Fibroblast of skin of back (primary cell): Measurements from ENCODE around the gene KNDC1.
"Not testable (repeated sequence)": the region's sequence is repeated elsewhere in the genome, so short reads cannot be mapped to it uniquely, and the experiment has no call there.

Experiments
- DNase-seq: peaks from one replicate; pipeline ENCODE4 v3.0.0-alpha.2; 2013

KNDC1 gene

DNA sequence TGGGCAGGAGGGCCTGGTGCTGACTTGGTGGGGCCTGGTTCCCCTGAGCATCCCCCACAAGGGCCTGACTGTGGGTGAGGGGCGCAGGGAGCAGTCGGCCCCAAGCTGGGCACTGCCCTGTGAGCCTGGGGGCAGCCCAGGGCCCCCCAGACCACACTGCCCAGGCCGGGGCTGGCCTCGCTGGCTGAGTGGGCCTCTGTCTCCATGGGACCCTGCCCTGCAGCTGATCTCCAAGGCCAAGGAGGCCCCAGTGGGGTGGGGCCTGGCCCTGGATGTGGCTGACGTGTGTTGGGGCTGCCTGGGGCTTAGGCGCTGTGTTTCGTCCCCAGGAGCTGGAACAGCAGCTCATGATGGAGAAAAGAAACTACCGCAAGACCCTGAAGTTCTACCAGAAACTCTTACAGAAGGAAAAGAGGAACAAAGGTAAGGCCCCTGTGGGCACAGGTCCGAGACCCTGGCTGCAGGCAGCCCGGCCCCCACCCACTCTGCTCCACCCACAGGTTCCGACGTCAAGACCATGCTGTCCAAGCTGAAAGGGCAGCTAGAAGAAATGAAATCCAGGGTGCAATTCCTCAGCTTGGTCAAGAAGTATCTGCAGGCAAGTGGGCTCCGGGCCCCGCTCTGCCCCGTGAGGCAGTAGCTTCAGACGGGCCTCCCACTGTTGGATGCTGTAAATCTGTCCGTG is 46.5 kb downstream of the KNDC1 start:
- no peak for DNase-seq

DNA sequence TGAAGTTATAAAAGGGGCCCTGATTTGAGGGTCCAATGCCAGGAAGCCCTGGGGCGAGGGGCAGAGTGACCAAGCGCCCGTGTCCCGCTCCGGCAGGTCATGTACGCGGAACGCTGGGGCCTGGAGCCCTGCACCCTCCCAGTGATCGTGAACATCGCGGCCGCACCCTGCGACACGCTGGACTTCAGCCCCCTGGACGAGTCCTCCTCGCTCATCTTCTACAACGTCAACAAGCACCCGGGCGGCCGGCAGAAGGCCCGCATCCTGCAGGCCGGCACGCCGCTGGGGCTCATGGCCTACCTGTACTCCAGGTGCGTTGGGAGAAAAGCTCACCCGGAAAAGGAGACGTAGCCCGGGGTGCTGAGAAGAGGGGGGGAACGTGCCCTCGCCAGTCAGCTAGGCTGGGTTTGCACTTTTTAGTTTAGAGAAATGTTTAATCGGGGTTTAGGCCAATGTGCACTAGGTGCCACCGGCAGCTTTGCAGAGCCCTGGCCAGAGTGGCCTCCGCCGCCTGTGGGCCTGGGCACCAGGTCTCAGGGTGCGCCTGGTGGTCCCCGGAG is 47.1 kb downstream of the KNDC1 start:
- no peak for DNase-seq

GRCh38 chr10:133207627-133208026 is 47.6 kb downstream of the KNDC1 start:
- no peak for DNase-seq

GRCh38 chr10:133208466-133208865 is 48.4 kb downstream of the KNDC1 start:
- no peak for DNase-seq

GRCh38 chr10:133209117-133209516 is 49.1 kb downstream of the KNDC1 start:
- DNase-seq = no peak

DNA sequence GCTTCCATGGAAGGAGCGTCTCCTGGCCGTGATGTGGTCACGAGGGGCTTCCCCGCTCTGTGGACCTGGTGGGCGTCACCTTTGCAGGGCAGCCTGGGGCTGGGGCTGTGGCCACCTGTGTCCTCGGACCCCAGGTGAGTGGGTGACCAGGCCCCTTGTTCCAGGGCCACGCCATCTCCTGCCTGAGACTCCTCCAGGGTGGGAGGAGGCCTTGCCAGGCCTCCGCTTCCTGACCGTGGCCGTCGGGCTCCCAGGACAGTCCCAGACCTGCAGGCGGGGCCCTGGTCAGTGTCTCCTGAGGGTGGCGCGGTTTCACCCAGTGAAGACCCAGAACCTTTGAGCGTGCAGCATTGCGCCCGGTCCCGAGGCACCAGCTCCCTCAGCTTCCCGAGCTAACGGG is 49.6 kb downstream of the KNDC1 start:
- DNase-seq = no peak

DNA sequence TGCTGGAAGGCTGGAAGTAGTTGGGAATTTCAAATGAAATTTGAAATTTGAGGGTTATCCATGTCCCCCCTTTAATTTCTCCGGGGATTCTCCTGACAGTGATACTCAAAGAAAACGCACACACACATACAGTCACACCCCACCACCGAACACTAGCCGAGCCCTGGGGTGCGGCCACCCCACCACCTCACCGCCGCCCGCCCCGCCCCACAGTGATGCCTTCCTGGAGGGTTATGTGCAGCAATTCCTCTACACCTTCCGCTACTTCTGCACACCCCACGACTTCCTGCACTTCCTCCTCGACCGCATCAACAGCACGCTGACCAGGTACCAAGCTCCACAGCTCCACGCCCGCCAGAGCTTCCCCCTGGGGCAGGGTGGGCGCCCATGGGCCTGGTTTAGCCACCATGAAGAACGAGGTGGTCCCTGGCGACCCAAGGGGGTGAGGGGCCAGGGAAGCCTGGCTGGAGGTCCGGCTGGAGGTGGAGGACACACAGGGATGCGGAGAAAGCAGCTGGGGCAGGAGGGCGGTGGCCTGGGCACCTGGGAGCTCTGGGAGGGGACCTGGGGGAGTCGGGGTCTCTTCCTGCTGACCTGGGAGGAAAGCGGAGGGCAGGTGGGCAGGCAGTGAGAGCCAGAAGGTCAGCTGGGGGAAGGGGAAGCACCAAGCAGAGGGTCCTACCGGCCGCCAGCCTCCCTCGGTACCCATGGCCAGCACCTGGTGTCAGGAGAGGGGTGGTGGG is 50.5 kb downstream of the KNDC1 start:
- no peak for DNase-seq

DNA sequence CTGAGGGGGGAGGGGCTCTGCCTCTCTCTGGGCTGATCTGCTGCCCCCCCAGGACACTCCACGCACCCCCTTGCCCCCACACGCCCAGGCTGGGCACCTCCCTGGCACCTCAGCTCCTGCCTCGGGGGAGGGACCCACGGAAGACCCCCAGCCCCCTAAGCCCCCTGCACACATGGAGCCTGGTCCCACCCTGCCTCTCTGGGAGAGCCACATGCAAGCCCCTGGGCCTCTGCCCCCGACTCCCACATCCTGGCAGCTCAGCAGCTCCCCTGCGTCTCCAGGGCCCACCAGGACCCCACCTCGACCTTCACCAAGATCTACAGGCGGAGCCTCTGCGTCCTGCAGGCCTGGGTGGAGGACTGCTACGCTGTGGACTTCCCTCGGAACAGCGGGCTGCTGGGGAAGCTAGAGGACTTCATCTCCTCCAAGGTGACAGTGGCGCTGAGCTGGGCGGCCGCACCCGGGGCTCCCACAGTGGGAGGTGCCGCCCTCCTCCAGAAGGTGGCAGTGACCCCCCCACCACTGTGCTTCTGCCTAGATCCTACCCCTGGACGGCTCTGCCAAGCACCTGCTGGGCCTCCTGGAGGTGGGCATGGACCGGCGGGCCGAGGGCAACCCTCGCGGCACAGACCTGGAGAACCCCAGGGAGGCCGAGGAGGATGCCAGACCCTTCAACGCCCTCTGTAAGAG is 51.3 kb downstream of the KNDC1 start:
- no peak for DNase-seq

DNA sequence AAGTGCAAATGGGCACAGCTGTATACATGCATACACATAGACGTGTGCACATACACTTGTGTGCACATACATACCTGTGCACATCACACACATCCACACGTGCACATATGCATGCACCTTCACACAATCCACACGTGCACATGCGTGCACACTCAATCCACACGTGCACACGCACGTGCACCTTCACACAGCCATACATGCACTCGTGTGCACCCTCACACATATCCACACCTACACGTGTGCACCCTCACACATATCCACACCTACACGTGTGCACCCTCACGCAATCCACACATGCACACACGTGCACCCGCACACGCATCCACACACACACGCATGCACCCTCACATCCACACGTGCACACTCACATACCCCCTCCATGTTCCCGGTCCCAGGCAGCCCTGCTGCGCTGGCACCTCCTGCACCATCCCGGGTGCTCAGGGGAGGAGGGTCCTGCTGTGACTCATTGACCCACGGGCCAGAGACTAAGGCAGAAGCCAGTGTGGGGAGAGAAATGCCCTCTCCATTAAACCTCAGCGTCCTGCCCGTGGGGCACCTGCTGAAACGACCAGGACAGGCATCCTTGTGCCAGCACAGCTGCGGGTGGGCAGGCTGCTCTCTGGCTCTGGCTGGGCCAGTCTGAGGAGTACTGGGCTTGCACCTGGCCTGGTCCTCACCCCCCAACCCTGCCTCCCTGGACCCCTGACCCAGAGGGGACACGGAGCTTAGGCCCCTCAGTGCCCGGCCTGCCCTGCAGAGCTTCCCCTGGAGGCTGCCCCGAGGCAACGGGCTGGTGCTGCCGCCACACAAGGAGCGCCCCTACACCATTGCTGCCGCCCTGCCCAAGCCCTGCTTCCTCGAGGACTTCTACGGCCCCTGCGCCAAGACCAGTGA is 52.2 kb downstream of the KNDC1 start:
- DNase-seq = no peak

DNA sequence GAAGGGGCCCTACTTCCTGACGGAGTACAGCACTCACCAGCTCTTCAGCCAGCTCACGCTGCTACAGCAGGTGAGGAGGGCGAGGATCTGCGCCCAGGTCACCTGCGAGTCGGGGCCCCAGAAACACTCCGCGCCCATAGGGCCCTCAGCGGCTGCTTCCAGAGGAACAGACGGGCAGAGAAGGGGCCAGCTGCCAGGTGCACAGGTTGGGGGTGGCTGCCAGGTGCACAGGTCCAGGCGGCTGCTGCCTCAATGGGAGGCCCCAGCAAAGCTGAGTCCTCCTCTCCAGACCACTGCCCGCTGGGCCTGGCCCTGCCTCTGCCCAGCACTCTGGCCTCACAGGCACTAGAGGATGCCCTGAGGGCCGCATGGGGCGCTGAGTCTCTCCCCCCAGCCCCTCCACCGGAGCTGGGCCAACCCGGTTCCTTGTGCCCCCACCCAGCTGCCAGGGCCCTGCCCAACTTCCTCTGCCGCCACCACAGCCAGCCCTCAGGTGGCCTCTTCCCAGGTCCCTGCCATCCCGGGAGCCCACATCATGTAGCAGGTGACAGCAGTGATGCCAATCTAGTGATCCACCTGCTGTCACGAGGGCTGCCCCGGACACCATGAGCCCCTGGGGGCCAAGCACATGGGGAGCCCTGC is 53.0 kb downstream of the KNDC1 start:
- DNase-seq = no peak

DNA sequence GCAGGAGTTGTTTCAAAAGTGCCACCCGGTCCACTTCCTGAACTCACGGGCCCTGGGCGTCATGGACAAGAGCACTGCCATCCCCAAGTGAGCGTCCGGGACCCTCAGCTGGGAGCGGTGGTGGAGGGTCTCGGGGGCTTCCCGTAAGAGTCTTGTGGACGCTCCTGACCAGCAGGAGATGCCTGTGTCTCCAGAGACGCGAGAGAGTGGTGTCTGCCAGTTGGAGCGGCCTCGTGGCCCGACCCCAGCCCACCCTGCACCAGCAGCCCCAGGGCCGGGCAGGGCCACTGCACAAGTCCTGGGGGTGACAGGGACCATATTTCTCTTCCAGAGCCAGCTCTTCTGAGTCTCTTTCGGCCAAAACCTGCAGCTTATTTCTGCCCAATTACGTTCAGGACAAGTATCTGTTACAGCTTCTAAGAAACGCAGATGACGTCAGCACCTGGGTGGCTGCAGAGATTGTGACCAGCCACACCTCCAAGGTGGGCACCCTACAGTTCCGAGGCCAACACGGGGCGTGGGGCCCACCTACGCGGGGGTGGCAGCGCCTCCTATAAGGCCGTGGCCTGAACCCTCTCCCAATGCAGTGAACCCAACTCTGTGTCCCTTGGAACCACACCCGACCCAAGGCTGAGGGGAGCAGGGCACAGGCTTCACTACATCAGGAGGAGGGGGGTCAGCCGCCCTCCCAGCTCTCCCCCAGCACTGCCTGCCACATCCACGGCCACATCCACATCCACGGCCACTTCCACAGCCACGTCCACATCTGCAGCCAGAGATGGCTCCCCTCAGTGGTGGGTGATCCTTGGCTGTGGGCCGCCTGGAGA is 53.8 kb downstream of the KNDC1 start:
- no peak for DNase-seq

DNA sequence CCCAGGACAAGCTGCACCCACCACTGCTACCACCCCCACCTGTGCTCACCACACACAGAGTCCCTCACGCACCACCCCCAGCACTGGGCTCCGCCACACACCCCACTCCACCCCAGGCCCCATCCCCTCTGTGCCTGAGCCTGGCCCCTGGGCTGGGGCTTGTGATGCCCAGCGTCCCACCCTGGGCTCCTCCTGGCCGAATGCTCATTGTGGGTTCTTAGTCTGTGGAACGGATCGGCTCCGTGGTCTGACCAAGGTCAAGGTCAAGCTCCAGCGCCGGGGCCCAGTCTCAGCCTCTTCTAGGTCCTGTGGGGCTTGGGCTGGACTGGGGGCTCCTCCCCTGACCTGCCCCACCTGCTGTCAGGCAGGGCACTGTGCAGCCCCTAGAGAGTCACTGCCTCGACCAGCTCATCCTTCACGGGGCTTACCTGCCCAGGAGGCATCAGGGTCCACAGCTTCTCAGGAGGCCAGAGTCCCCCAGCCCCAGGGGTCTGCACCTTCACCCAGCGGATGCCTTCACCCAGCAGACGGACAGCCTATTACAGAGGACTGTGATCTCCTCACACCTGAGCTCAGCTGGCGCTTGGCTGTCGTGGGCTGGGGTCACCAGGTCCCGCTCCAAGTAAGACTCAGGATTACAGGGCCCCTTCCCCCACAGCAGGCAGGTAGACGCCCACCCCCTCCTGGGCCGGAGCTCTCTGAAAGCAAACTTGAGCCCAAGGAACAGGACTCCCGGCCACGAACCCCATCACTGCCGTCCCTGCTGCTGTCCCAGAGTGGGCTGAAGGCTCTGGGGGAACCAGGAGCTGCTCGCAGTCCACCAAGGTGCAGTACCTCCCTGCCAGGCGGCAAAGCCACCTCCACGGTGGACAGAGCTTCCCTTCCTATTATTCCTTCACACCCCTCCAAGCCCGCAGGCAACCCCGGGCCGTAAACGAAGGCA is 54.7 kb downstream of the KNDC1 start:
- no peak for DNase-seq

GRCh38 chr10:133215586-133215985 is 55.6 kb downstream of the KNDC1 start:
- DNase-seq = no peak

DNA sequence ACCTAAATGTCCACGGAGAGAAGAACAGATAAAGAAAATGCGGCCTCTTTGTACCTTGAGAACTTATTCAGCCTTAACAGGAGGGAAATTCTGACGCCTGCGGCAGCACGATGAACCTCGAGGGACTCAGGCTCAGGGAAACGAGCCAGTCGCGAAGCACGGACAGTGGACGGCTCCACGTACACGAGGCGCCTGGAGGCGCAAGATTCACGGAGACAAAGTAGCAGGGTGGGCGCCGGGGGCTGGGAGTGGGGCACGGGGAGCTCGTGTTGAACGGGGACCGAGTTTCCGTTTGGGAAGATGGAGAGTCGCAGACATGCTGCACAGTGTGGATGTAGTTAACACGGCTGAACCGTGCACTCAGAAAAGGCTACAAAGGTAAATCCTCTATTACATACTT is 56.8 kb downstream of the KNDC1 start:
- DNase-seq = no peak

GRCh38 chr10:133217800-133218589 is 58.0 kb downstream of the KNDC1 start:
- DNase-seq = no peak

DNA sequence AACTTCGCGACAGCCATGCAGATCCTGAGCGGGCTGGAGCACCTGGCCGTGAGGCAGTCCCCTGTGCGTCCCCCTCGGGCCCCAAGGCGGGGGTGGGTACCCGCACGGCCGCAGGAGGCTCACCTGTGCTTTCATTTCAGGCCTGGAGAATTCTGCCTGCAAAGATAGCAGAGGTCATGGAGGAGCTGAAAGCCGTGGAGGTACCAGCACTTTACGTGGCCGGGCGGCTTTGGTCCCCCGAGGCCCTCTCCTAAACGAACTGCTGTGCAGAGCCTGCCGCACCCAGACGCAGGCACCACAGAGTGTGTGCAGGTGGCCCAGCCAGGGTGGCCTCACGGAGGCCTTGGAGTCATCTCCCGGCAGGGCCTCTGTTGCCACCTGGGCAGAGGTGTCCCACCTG is 58.9 kb downstream of the KNDC1 start:
- DNase-seq = no peak

DNA sequence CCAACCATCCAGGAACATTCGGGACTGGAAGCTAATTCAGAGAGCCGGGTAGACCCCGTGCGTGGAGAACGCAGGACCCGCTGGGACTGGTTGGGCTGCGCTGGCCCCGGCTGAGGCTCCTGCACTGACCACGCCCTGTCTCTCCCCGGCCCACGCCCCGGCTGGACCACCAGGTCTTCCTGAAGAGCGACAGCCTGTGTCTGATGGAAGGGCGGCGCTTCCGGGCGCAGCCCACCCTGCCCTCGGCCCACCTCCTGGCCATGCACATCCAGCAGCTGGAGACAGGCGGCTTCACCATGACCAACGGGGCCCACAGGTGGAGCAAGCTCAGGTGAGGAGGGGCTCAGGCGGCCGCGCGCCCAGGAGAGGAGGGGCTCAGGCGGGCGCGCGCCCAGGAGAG is 59.8 kb downstream of the KNDC1 start:
- DNase-seq = no peak

GRCh38 chr10:133221331-133221730 is 61.3 kb downstream of the KNDC1 start:
- no peak for DNase-seq

GRCh38 chr10:133221756-133222155 is 61.7 kb downstream of the KNDC1 start:
- DNase-seq = not testable (repeated sequence)
